Endometrial microvascular endothelial cells (primary cell): ENCODE measurements around the gene NDUFB3. TPM values are rescaled to one million over a fixed set of nuclear protein-coding genes. Genes with fewer than 3 reads are reported as not detected.

Experiments used
- in situ Hi-C: cut with HindIII; loops from 2 replicates; pipeline ENCODE4 v1.10.0; 2017; ENCODE audit warnings: low sequenced_read_pairs, low pct_unique_long_range_greater_than_20kb; ENCODE audit errors: inconsistent ontology term
- total RNA-seq: library from RNA; depleted of rRNA; stranded (reverse); fragments of >200 nt; gene quantifications from one replicate; pipeline ENCODE4 v1.2.3, GENCODE V29; 2015; ENCODE audit errors: inconsistent ontology term

The NDUFB3 gene
- total RNA-seq, 1 donor from 2014 or later = 108 TPM

- in situ Hi-C loops = no loop called here
Measured at GRCh38 chr2:201122276-201122675, 50.5 kb downstream of the NDUFB3 start.

GRCh38 chr2:201126308-201127151 is 54.7 kb downstream of the NDUFB3 start:
- in situ Hi-C loops = no loop called here

- in situ Hi-C loops = no loop called here
Measured at GRCh38 chr2:201127152-201127511, 55.3 kb downstream of the NDUFB3 start.

GRCh38 chr2:201127570-201127969 is 55.8 kb downstream of the NDUFB3 start:
- in situ Hi-C loops = no loop called here

GRCh38 chr2:201128033-201128432 is 56.2 kb downstream of the NDUFB3 start:
- in situ Hi-C loops = no loop called here

GRCh38 chr2:201128933-201129505 is 57.2 kb downstream of the NDUFB3 start:
- in situ Hi-C loops = no loop called here

- in situ Hi-C loops = no loop called here
Measured at GRCh38 chr2:201130524-201131186, 58.9 kb downstream of the NDUFB3 start.

- in situ Hi-C loops = no loop called here
Measured at GRCh38 chr2:201132518-201132917, 60.7 kb downstream of the NDUFB3 start.

Other genes with a start within 250 kb of the NDUFB3 start
- gene CLK1, start 207.3 kb upstream of the NDUFB3 start, total RNA-seq = 36.3 TPM
- gene PPIL3, start 182.9 kb upstream of the NDUFB3 start, total RNA-seq = 24.3 TPM
- 18.8 TPM for gene NIF3L1, start 182.6 kb upstream of the NDUFB3 start, total RNA-seq
- 31.4 TPM for gene ORC2, start 108.3 kb upstream of the NDUFB3 start, total RNA-seq
- 7.3 TPM for gene HYCC2, start 330 bp upstream of the NDUFB3 start, total RNA-seq
- 130 TPM for gene CFLAR, start 44.2 kb downstream of the NDUFB3 start, total RNA-seq
- 19.9 TPM for gene CASP10, start 111.1 kb downstream of the NDUFB3 start, total RNA-seq
- gene CASP8, start 188.5 kb downstream of the NDUFB3 start, total RNA-seq = 32.7 TPM